ENCODE results near the gene MKS1. TPM values are rescaled to one million over a fixed set of nuclear protein-coding genes. Genes with fewer than 3 reads are reported as not detected.

MKS1 gene
- total RNA-seq, 1 experiment from 2014 or later: 23.9 TPM

- ATAC-seq (no peak), DNase-seq (no peak)
- no peak overlapping the region for H2AFZ ChIP-seq (ENCODE audit: low read length)
- CTCF ChIA-PET: interaction anchor here (0.5 kb wide), 1 partner anchor 216 kb away, joined by 3 read pairs; no protein-coding TSS in a partner anchor
- intact Hi-C loops (cut with micrococcal nuclease): no loop called here
- no peaks in the 10 kb centered on the region for H3K9me2 ChIP-seq (replicated peaks; ENCODE audit: low read length)
- H3K79me2 ChIP-seq (ENCODE audit: low read length): no peaks in the 10 kb centered on the region
- no peak overlapping the region for H3K27ac ChIP-seq (ENCODE audit: low read length)
- H3K4me1 ChIP-seq (ENCODE audit: insufficient read depth, low read length): peaks cover 7% of the 10 kb centered on the region; the same call in 1 of the 2 replicates
- H3K9me3 ChIP-seq (ENCODE audit: low read length): no peaks in the 10 kb centered on the region
- TF ChIP-seq CTCF (conservative IDR thresholded peaks at IDR 0.05; ENCODE audit: low read depth, low read length) (no peak), EZH2phosphoT487 (IDR thresholded peaks at IDR 0.05; ENCODE audit: borderline replicate concordance, low read length) (no peak)
- POLR2A ChIA-PET (ENCODE audit: unreplicated experiment): interaction anchor here (0.6 kb wide), 1 partner anchor 240 kb away, joined by 3 read pairs; no protein-coding TSS in a partner anchor
- H3F3A ChIP-seq (ENCODE audit: low read length, unreplicated experiment): no peaks in the 10 kb centered on the region
- no peaks in the 10 kb centered on the region for H3K36me3 ChIP-seq (ENCODE audit: low read depth, low read length)
- no peak overlapping the region for H3K4me2 ChIP-seq (ENCODE audit: low read length)
- H3K9ac ChIP-seq (ENCODE audit: low read length): no peak overlapping the region
- H3K27me3 ChIP-seq (ENCODE audit: low read length): peaks cover 62% of the 10 kb centered on the region
- no peaks in the 10 kb centered on the region for H4K20me1 ChIP-seq (ENCODE audit: low read length)
- no peak overlapping the region for H3K4me3 ChIP-seq (ENCODE audit: low read length)
- no TSS peak for BruUV-seq (replicated peaks)
Measured at GRCh38 chr17:58236394-58236793, 17.3 kb upstream of the MKS1 start.

GRCh38 chr17:58235821-58236220, 16.8 kb upstream of the MKS1 start:
- Histone ChIP-seq H3K27ac (ENCODE audit: low read length) (no peak overlapping the region), H2AFZ (ENCODE audit: low read length) (no peak overlapping the region), H3F3A (ENCODE audit: low read length, unreplicated experiment) (no peaks in the 10 kb centered on the region), H3K9me2 (replicated peaks; ENCODE audit: low read length) (no peaks in the 10 kb centered on the region), H3K4me3 (ENCODE audit: low read length) (no peak overlapping the region), H3K79me2 (ENCODE audit: low read length) (no peaks in the 10 kb centered on the region), H3K9me3 (ENCODE audit: low read length) (no peaks in the 10 kb centered on the region), H3K4me2 (ENCODE audit: low read length) (no peak overlapping the region), H4K20me1 (ENCODE audit: low read length) (no peaks in the 10 kb centered on the region), H3K36me3 (ENCODE audit: low read depth, low read length) (no peaks in the 10 kb centered on the region), H3K9ac (ENCODE audit: low read length) (no peak overlapping the region), H3K4me1 (ENCODE audit: insufficient read depth, low read length) (peaks cover 6% of the 10 kb centered on the region; the same call in 1 of the 2 replicates), H3K27me3 (ENCODE audit: low read length) (peaks cover 65% of the 10 kb centered on the region)
- intact Hi-C loops (cut with micrococcal nuclease): no loop called here
- ChIA-PET POLR2A (ENCODE audit: unreplicated experiment) (interaction anchor here (0.6 kb wide), 2 partner anchors 240 to 558 kb away, joined by 3 read pairs; no protein-coding TSS in a partner anchor), CTCF (no interaction called here)
- no TSS peak for BruUV-seq (replicated peaks)
- ATAC-seq: no peak
- no peak for DNase-seq
- no peak for TF ChIP-seq EZH2 (IDR thresholded peaks at IDR 0.05; ENCODE audit: low read length, unreplicated experiment)
- no peak for TF ChIP-seq CTCF (conservative IDR thresholded peaks at IDR 0.05; ENCODE audit: low read depth, low read length)
- no peak for TF ChIP-seq EZH2phosphoT487 (IDR thresholded peaks at IDR 0.05; ENCODE audit: borderline replicate concordance, low read length)

GRCh38 chr17:58234512-58234911, 15.5 kb upstream of the MKS1 start:
- Histone ChIP-seq H3F3A (ENCODE audit: low read length, unreplicated experiment) (no peaks in the 10 kb centered on the region), H3K9ac (ENCODE audit: low read length) (no peak overlapping the region), H3K79me2 (ENCODE audit: low read length) (no peaks in the 10 kb centered on the region), H3K27me3 (ENCODE audit: low read length) (peaks cover 56% of the 10 kb centered on the region), H3K9me3 (ENCODE audit: low read length) (no peaks in the 10 kb centered on the region), H3K4me3 (ENCODE audit: low read length) (no peak overlapping the region), H3K4me1 (ENCODE audit: insufficient read depth, low read length) (no peaks in the 10 kb centered on the region), H3K27ac (ENCODE audit: low read length) (no peak overlapping the region), H3K9me2 (replicated peaks; ENCODE audit: low read length) (no peaks in the 10 kb centered on the region), H2AFZ (ENCODE audit: low read length) (no peak overlapping the region), H4K20me1 (ENCODE audit: low read length) (no peaks in the 10 kb centered on the region), H3K4me2 (ENCODE audit: low read length) (no peak overlapping the region), H3K36me3 (ENCODE audit: low read depth, low read length) (no peaks in the 10 kb centered on the region)
- BruUV-seq (replicated peaks): no TSS peak
- intact Hi-C loops (cut with micrococcal nuclease): no loop called here
- DNase-seq: no peak
- TF ChIP-seq CTCF (conservative IDR thresholded peaks at IDR 0.05; ENCODE audit: low read depth, low read length) (no peak), EZH2 (IDR thresholded peaks at IDR 0.05; ENCODE audit: low read length, unreplicated experiment) (no peak), EZH2phosphoT487 (IDR thresholded peaks at IDR 0.05; ENCODE audit: borderline replicate concordance, low read length) (no peak)
- ChIA-PET CTCF (no interaction called here), POLR2A (ENCODE audit: unreplicated experiment) (no interaction called here)
- no peak for ATAC-seq
